ENCODE data around the gene BTRC.
"Not testable (repeated sequence)": the region's sequence is repeated elsewhere in the genome, so short reads cannot be mapped to it uniquely, and the experiment has no call there.

The BTRC gene

GRCh38 chr10:101585841-101586240, 231.9 kb downstream of the BTRC start:
- no peaks in the 10 kb centered on the region for H3K36me3 ChIP-seq (ENCODE audit: insufficient read depth)
- no peaks in the 10 kb centered on the region; the same call in 1 of the 2 replicates for H3K79me2 ChIP-seq (ENCODE audit: insufficient read depth, low read depth)
- no peaks in the 10 kb centered on the region for H4K20me1 ChIP-seq (ENCODE audit: insufficient read depth)
- H3K4me3 ChIP-seq (IDR thresholded peaks at IDR 0.05; ENCODE audit: insufficient read depth, low read depth, low read length): no peak overlapping the region
- H3K4me1 ChIP-seq (ENCODE audit: low read depth, poor library complexity, severe bottlenecking): peaks cover 24% of the 10 kb centered on the region
- no peaks in the 10 kb centered on the region for H3K27me3 ChIP-seq (ENCODE audit: insufficient read depth, low read depth)
- no peak overlapping the region for H2AFZ ChIP-seq (ENCODE audit: low read depth)
- no peak overlapping the region for H3K4me2 ChIP-seq
- TF ChIP-seq CTCF (conservative IDR thresholded peaks at IDR 0.05; ENCODE audit: low read depth, low read length): no peak
- H3K9ac ChIP-seq: no peak overlapping the region
- no peak overlapping the region for H3K27ac ChIP-seq

GRCh38 chr10:101587725-101588653, 234.0 kb downstream of the BTRC start, which contains the start of the genes DPCD and POLL:
DPCD (plus strand) TSS chr10:101588321; CDS start chr10:101588337, 16 bp downstream.
POLL (minus strand) TSS chr10:101588257; CDS start chr10:101587360, 897 bp downstream.
- peaks cover 15% of the 10 kb centered on the region for H3K4me1 ChIP-seq (ENCODE audit: low read depth, poor library complexity, severe bottlenecking)
- H4K20me1 ChIP-seq (ENCODE audit: insufficient read depth): no peaks in the 10 kb centered on the region
- no peaks in the 10 kb centered on the region for H3K36me3 ChIP-seq (ENCODE audit: insufficient read depth)
- H3K9ac ChIP-seq: peak within 1 kb of the TSS; percentile 16; the same call in 1 of the 2 replicates
- TF ChIP-seq CTCF (conservative IDR thresholded peaks at IDR 0.05; ENCODE audit: low read depth, low read length): no peak
- peak within 1 kb of the TSS; percentile 74 for H2AFZ ChIP-seq (ENCODE audit: low read depth)
- H3K27me3 ChIP-seq (ENCODE audit: insufficient read depth, low read depth): no peaks in the 10 kb centered on the region
- H3K4me2 ChIP-seq: peak within 1 kb of the TSS; percentile 93
- H3K27ac ChIP-seq: peak within 1 kb of the TSS; percentile 19; the same call in 1 of the 2 replicates
- no peaks in the 10 kb centered on the region; the same call in 1 of the 2 replicates for H3K79me2 ChIP-seq (ENCODE audit: insufficient read depth, low read depth)
- no peak within 1 kb of the TSS for H3K4me3 ChIP-seq (IDR thresholded peaks at IDR 0.05; ENCODE audit: insufficient read depth, low read depth, low read length)

GRCh38 chr10:101588879-101589278, 234.9 kb downstream of the BTRC start:
- peak overlapping the region; percentile 93 for H3K4me2 ChIP-seq
- H3K79me2 ChIP-seq (ENCODE audit: insufficient read depth, low read depth): no peaks in the 10 kb centered on the region; the same call in 1 of the 2 replicates
- H3K27me3 ChIP-seq (ENCODE audit: insufficient read depth, low read depth): no peaks in the 10 kb centered on the region
- H2AFZ ChIP-seq (ENCODE audit: low read depth): peak overlapping the region; percentile 74
- no peak for TF ChIP-seq CTCF (conservative IDR thresholded peaks at IDR 0.05; ENCODE audit: low read depth, low read length)
- H3K4me1 ChIP-seq (ENCODE audit: low read depth, poor library complexity, severe bottlenecking): peaks cover 15% of the 10 kb centered on the region
- H3K4me3 ChIP-seq (IDR thresholded peaks at IDR 0.05; ENCODE audit: insufficient read depth, low read depth, low read length): no peak overlapping the region
- no peaks in the 10 kb centered on the region for H3K36me3 ChIP-seq (ENCODE audit: insufficient read depth)
- H3K9ac ChIP-seq: no peak overlapping the region; the same call in 1 of the 2 replicates
- no peak overlapping the region for H3K27ac ChIP-seq
- no peaks in the 10 kb centered on the region for H4K20me1 ChIP-seq (ENCODE audit: insufficient read depth)

GRCh38 chr10:101593331-101593730, 239.4 kb downstream of the BTRC start:
- H3K4me2 ChIP-seq, H3K9ac ChIP-seq: not testable (repeated sequence)

More at GRCh38 chr10:101593331-101593730, 239.4 kb downstream of the BTRC start:
- not testable (repeated sequence) for H2AFZ ChIP-seq (ENCODE audit: low read depth); H3K36me3 ChIP-seq (ENCODE audit: insufficient read depth); H3K79me2 ChIP-seq (ENCODE audit: insufficient read depth, low read depth); H4K20me1 ChIP-seq (ENCODE audit: insufficient read depth); H3K4me1 ChIP-seq (ENCODE audit: low read depth, poor library complexity, severe bottlenecking); H3K27me3 ChIP-seq (ENCODE audit: insufficient read depth, low read depth); H3K4me3 ChIP-seq (IDR thresholded peaks at IDR 0.05; ENCODE audit: insufficient read depth, low read depth, low read length); H3K27ac ChIP-seq

Measured in KMS-11 (cell line).